DND-41 (cell line): ENCODE measurements around the gene FEN1.

ENCODE experiments used
- ATAC-seq: fragments of 200-7000 bp; cut with Tn5 transposase; 3 replicates; pipeline ENCODE4 v1.9.1; 2021; ENCODE audit warnings: low read depth; ENCODE audit not compliant: insufficient read depth
- DNase-seq: peaks from one replicate; pipeline ENCODE4 v3.0.0-alpha.2; 2020
- H2AFZ ChIP-seq: 2 replicates; pipeline ENCODE4 v1.6.0; 2012; ENCODE audit warnings: low read depth, low read length
- H3K27ac ChIP-seq: 2 replicates; pipeline ENCODE4 v1.5.1; 2012; ENCODE audit warnings: low read length, inconsistent platforms
- H3K27me3 ChIP-seq: fragments of 200-600 bp; sonication (generic); 2 replicates; pipeline ENCODE4 v1.6.0; 2012; ENCODE audit warnings: low read length, mild to moderate bottlenecking, inconsistent platforms; ENCODE audit not compliant: insufficient read depth, poor library complexity
- H3K36me3 ChIP-seq: 2 replicates; pipeline ENCODE4 v1.5.1; 2012; ENCODE audit warnings: low read length, inconsistent platforms; ENCODE audit not compliant: insufficient read depth
- H3K4me1 ChIP-seq: 2 replicates; pipeline ENCODE4 v1.5.1; 2012; ENCODE audit warnings: mild to moderate bottlenecking, low read length; ENCODE audit not compliant: insufficient read depth
- H3K4me2 ChIP-seq: 2 replicates; pipeline ENCODE4 v1.6.0; 2012; ENCODE audit warnings: mild to moderate bottlenecking, moderate library complexity, low read length, inconsistent platforms; ENCODE audit not compliant: insufficient read depth
- H3K4me3 ChIP-seq, 2 experiments: fragments of 200-600 bp in 1 of 2; shearing (Covaris generic) in 1 of 2; 2 replicates each; pipeline ENCODE4 v1.5.1; 2012 to 2016; ENCODE audit warnings: inconsistent platforms in 2 of 2, low read length in 2 of 2, mild to moderate bottlenecking in 2 of 2, low read depth in 1 of 2, moderate library complexity in 1 of 2
- H3K79me2 ChIP-seq: 2 replicates; pipeline ENCODE4 v1.6.0; 2012; ENCODE audit warnings: low read length, inconsistent platforms; ENCODE audit not compliant: insufficient read depth
- H3K9ac ChIP-seq: 2 replicates; pipeline ENCODE4 v1.6.0; 2012; ENCODE audit warnings: low read depth, mild to moderate bottlenecking, inconsistent platforms, low read length, moderate library complexity
- H3K9me3 ChIP-seq: 2 replicates; pipeline ENCODE4 v1.5.1; 2012; ENCODE audit warnings: low read length, moderate library complexity, mild to moderate bottlenecking, inconsistent platforms; ENCODE audit not compliant: insufficient read depth, severe bottlenecking
- H4K20me1 ChIP-seq: 2 replicates; pipeline ENCODE4 v1.6.0; 2012; ENCODE audit warnings: low read length; ENCODE audit not compliant: insufficient read depth
- CTCF ChIP-seq: IDR thresholded peaks from 2 replicates; pipeline ENCODE4 v1.5.1; 2012; ENCODE audit warnings: borderline replicate concordance, low read length, moderate library complexity, mild to moderate bottlenecking; ENCODE audit not compliant: poor library complexity, severe bottlenecking; ENCODE audit errors: extremely low read depth
- EZH2 ChIP-seq: IDR thresholded peaks from 3 replicates; pipeline ENCODE4 v1.6.1; 2012; ENCODE audit warnings: borderline replicate concordance, low read depth, mild to moderate bottlenecking, moderate library complexity, low read length, inconsistent platforms; ENCODE audit not compliant: severe bottlenecking

FEN1 gene

GRCh38 chr11:61744609-61745156 is 48.0 kb upstream of the FEN1 start:
- no peaks in the 10 kb centered on the region for H3K27me3 ChIP-seq
- H3K36me3 ChIP-seq, result no peaks in the 10 kb centered on the region
- no peak overlapping the region for H2AFZ ChIP-seq
- ATAC-seq (no peak), DNase-seq (no peak)
- peaks cover 4% of the 10 kb centered on the region for H4K20me1 ChIP-seq
- no peaks in the 10 kb centered on the region for H3K4me1 ChIP-seq
- H3K9ac ChIP-seq, result no peak overlapping the region
- no peak overlapping the region for H3K4me2 ChIP-seq
- H3K4me3 ChIP-seq, result no peak overlapping the region
- H3K79me2 ChIP-seq, result no peaks in the 10 kb centered on the region
- no peak overlapping the region for H3K27ac ChIP-seq
- no peak for TF ChIP-seq EZH2
- TF ChIP-seq CTCF, result no peak
- H3K9me3 ChIP-seq, result no peaks in the 10 kb centered on the region

GRCh38 chr11:61745781-61746441 is 46.8 kb upstream of the FEN1 start:
- TF ChIP-seq CTCF, result no peak
- TF ChIP-seq EZH2, result no peak
- ATAC-seq (no peak), DNase-seq (no peak)
- Histone ChIP-seq H4K20me1 (peaks cover 4% of the 10 kb centered on the region), H3K4me2 (no peak overlapping the region), H3K4me1 (no peaks in the 10 kb centered on the region), H3K4me3 (no peak overlapping the region), H3K36me3 (no peaks in the 10 kb centered on the region), H3K9ac (no peak overlapping the region), H3K79me2 (no peaks in the 10 kb centered on the region), H3K27ac (no peak overlapping the region), H2AFZ (no peak overlapping the region), H3K9me3 (no peaks in the 10 kb centered on the region), H3K27me3 (no peaks in the 10 kb centered on the region)

GRCh38 chr11:61746442-61747191 is 46.1 kb upstream of the FEN1 start:
- Histone ChIP-seq H3K9me3 (no peaks in the 10 kb centered on the region), H3K36me3 (no peaks in the 10 kb centered on the region), H3K27me3 (no peaks in the 10 kb centered on the region), H4K20me1 (peaks cover 4% of the 10 kb centered on the region), H3K4me2 (no peak overlapping the region), H3K4me1 (no peaks in the 10 kb centered on the region), H3K79me2 (no peaks in the 10 kb centered on the region), H3K27ac (no peak overlapping the region), H2AFZ (no peak overlapping the region), H3K4me3 (no peak overlapping the region), H3K9ac (no peak overlapping the region)
- ATAC-seq (no peak), DNase-seq (no peak)
- TF ChIP-seq CTCF (no peak), EZH2 (no peak)
